ENCODE measurements around the gene SAMD4A.

The SAMD4A gene

DNA sequence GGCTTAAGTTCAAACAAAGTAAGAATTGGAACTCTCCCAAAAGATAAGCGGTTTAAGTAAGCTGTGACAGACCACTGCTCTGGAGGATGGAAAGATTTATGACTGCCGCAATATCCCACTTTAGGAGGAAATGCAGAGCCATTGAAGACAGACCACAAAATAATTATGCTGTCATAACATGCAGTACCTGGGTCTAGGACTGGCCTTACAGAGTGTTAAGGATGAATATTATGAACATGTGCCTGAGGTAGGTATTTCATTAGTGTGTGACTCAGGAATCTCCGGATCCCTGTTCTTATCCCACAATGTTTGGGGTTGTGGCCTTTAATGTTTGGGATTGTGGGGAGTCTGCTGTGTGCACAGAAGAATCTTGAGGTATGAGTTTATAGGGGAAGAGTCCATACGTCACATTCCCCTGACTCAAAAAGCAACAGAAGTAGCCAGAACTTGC lies 114.9 kb downstream of the SAMD4A start:
- no peaks in the 10 kb centered on the region for H3K79me2 ChIP-seq (ENCODE audit: insufficient read depth, low read length)
- no peak overlapping the region for H3K27ac ChIP-seq (ENCODE audit: low read depth, low read length, poor library complexity, severe bottlenecking)
- H3K4me3 ChIP-seq (ENCODE audit: low read depth, low read length, poor library complexity, severe bottlenecking): no peak overlapping the region
- no peak overlapping the region for H2AFZ ChIP-seq (ENCODE audit: low read length)
- H4K20me1 ChIP-seq (ENCODE audit: insufficient read depth, low read length): no peaks in the 10 kb centered on the region
- H3K9me2 ChIP-seq (ENCODE audit: low read depth, low read length): no peaks in the 10 kb centered on the region
- no peak overlapping the region for H3K9ac ChIP-seq (ENCODE audit: low read length)
- H3K4me1 ChIP-seq (ENCODE audit: insufficient read depth, low read length, severe bottlenecking): no peaks in the 10 kb centered on the region
- no peak overlapping the region for H3K4me2 ChIP-seq (ENCODE audit: low read length)
- no peaks in the 10 kb centered on the region for H3F3A ChIP-seq (ENCODE audit: insufficient read depth, low read length)
- H3K9me3 ChIP-seq (ENCODE audit: low read length): no peaks in the 10 kb centered on the region
- TF ChIP-seq EZH2 (IDR thresholded peaks at IDR 0.05; ENCODE audit: borderline replicate concordance, low read length): no peak
- no peak for TF ChIP-seq CTCF (IDR thresholded peaks at IDR 0.05; ENCODE audit: low read length)
- no peaks in the 10 kb centered on the region for H3K36me3 ChIP-seq (ENCODE audit: insufficient read depth, low read length)
- H3K27me3 ChIP-seq (ENCODE audit: insufficient read depth, low read length): peaks cover 4% of the 10 kb centered on the region; the same call in 1 of the 2 replicates

GRCh38 chr14:54682578-54682977 lies 115.7 kb downstream of the SAMD4A start:
- no peaks in the 10 kb centered on the region for H3K4me1 ChIP-seq (ENCODE audit: insufficient read depth, low read length, severe bottlenecking)
- no peaks in the 10 kb centered on the region for H3K9me2 ChIP-seq (ENCODE audit: low read depth, low read length)
- TF ChIP-seq EZH2 (IDR thresholded peaks at IDR 0.05; ENCODE audit: borderline replicate concordance, low read length) (no peak), CTCF (IDR thresholded peaks at IDR 0.05; ENCODE audit: low read length) (no peak)
- no peaks in the 10 kb centered on the region for H3K36me3 ChIP-seq (ENCODE audit: insufficient read depth, low read length)
- H3K4me3 ChIP-seq (ENCODE audit: low read depth, low read length, poor library complexity, severe bottlenecking): no peak overlapping the region
- H3K9ac ChIP-seq (ENCODE audit: low read length): no peak overlapping the region
- H3K27ac ChIP-seq (ENCODE audit: low read depth, low read length, poor library complexity, severe bottlenecking): no peak overlapping the region
- H3K79me2 ChIP-seq (ENCODE audit: insufficient read depth, low read length): no peaks in the 10 kb centered on the region
- H3K9me3 ChIP-seq (ENCODE audit: low read length): no peaks in the 10 kb centered on the region
- no peaks in the 10 kb centered on the region for H3F3A ChIP-seq (ENCODE audit: insufficient read depth, low read length)
- no peak overlapping the region for H3K4me2 ChIP-seq (ENCODE audit: low read length)
- H4K20me1 ChIP-seq (ENCODE audit: insufficient read depth, low read length): no peaks in the 10 kb centered on the region
- H2AFZ ChIP-seq (ENCODE audit: low read length): no peak overlapping the region
- H3K27me3 ChIP-seq (ENCODE audit: insufficient read depth, low read length): peaks cover 4% of the 10 kb centered on the region; the same call in 1 of the 2 replicates

DNA sequence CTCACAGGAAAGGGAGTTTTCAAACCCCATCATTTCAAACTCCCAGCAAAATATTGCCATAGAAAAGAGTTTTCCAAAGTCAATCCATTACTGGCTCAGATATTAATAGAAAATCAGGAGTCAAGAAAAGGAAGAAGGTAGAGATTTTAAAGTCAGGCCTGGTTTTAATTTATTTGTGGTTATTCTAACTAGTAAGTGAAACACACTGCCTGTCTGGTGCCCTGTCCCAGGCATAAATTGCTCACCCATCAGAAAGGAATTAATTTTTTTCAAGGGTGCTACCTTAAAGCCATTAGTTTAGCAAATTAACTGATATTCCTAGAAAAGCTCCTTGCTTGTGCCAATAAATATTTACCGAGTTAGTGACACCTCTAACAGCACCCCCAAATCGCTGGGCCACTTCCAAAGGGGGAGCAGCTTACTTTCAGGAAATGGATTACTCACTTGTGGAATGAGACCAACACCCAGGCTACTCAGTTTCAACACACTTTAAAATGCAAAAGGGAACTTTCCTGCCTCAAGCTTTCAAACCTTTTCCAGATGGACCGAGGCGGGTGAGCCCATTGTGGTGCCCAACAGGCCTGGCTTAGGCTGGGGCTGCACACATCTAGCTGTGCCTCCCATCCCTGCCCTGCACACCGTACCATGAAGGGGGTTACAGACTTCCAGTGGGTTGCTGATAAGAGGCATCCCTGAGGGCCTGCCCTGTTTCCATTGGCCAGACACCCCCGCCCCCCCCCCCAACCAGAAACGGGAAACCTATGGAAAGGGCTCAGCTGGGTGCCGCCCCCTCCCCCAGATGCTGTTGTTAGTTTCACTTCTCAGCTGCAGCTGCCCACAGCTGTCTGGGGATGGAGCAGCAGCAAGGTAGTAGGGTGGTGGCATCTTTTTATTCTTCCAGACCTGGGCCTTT lies 117.2 kb downstream of the SAMD4A start:
- Histone ChIP-seq H4K20me1 (ENCODE audit: insufficient read depth, low read length) (no peaks in the 10 kb centered on the region), H3K9ac (ENCODE audit: low read length) (no peak overlapping the region), H3K4me2 (ENCODE audit: low read length) (no peak overlapping the region), H3K9me3 (ENCODE audit: low read length) (no peaks in the 10 kb centered on the region), H3F3A (ENCODE audit: insufficient read depth, low read length) (no peaks in the 10 kb centered on the region), H3K4me1 (ENCODE audit: insufficient read depth, low read length, severe bottlenecking) (no peaks in the 10 kb centered on the region), H3K4me3 (ENCODE audit: low read depth, low read length, poor library complexity, severe bottlenecking) (no peak overlapping the region), H3K9me2 (ENCODE audit: low read depth, low read length) (no peaks in the 10 kb centered on the region), H3K27me3 (ENCODE audit: insufficient read depth, low read length) (peaks cover 4% of the 10 kb centered on the region; the same call in 1 of the 2 replicates), H3K36me3 (ENCODE audit: insufficient read depth, low read length) (no peaks in the 10 kb centered on the region), H3K79me2 (ENCODE audit: insufficient read depth, low read length) (no peaks in the 10 kb centered on the region), H2AFZ (ENCODE audit: low read length) (no peak overlapping the region), H3K27ac (ENCODE audit: low read depth, low read length, poor library complexity, severe bottlenecking) (no peak overlapping the region)
- no peak for TF ChIP-seq CTCF (IDR thresholded peaks at IDR 0.05; ENCODE audit: low read length)
- TF ChIP-seq EZH2 (IDR thresholded peaks at IDR 0.05; ENCODE audit: borderline replicate concordance, low read length): no peak

Measured in OCI-LY1 (cell line).